Panc1 (cell line): ENCODE measurements around the gene MTO1.
A peak's percentile ranks its signal among the peaks of the same experiment; 100 is the strongest.

Experiments used
- CTCF ChIP-seq: fragments of 450-650 bp; IDR thresholded peaks from 2 replicates; pipeline ENCODE4 v1.5.1; 2017; ENCODE audit warnings: mild to moderate bottlenecking
- POLR2AphosphoS5 ChIP-seq: IDR thresholded peaks from 2 replicates; pipeline ENCODE4 v1.6.1; 2012; ENCODE audit warnings: mild to moderate bottlenecking, low read depth, low read length, moderate library complexity
- REST ChIP-seq, 2 experiments: IDR thresholded peaks; 2 replicates each; pipeline ENCODE4 v1.6.1; 2011 to 2012; ENCODE audit warnings: low read depth in 2 of 2, control low read depth in 1 of 2, low read length in 1 of 2, mild to moderate bottlenecking in 1 of 2, moderate library complexity in 1 of 2; ENCODE audit not compliant: insufficient read depth in 1 of 2
- SIN3A ChIP-seq: IDR thresholded peaks from 2 replicates; pipeline ENCODE4 v1.6.1; 2012; ENCODE audit warnings: low read depth, mild to moderate bottlenecking, low read length, moderate library complexity, borderline replicate concordance; ENCODE audit not compliant: insufficient read depth

GRCh38 chr6:73418081-73418741, 43.3 kb upstream of the MTO1 start:
- TF ChIP-seq CTCF = no peak
- no peak for TF ChIP-seq REST (IDR thresholded peaks at IDR 0.05; ENCODE audit: insufficient read depth in 1 of 2, low read depth in 2 of 2, low read length in 1 of 2)
- TF ChIP-seq SIN3A = no peak
- peak; percentile 47; the same call in 1 of the 2 replicates for TF ChIP-seq POLR2AphosphoS5
